Measurements from ENCODE around the gene COQ8A. TPM values are rescaled to one million over a fixed set of nuclear protein-coding genes. Genes with fewer than 3 reads are reported as not detected.

The COQ8A gene
- total and polyA plus RNA-seq, 2 experiments from 2014 or later, result 22.9 to 26.4 TPM

DNA sequence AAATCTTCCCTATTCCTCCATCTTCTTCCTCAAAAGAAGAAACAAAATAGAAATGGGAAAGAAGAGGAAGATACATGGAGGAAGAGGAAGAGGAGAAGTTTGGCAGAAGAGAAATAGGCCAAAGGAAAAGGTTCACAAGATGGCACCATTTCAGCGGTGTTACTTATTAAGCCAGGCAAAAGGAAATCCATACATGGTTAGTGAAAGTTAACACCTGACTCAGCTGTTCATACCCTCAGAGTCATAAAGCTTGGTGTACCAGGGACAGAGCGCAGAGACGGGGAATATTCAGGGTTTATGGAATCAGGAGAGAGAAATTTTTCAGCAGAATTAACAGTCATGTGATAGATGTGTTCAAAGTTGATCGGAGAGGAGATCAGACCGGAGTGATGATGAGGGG is 70.6 kb downstream of the COQ8A start:
- H3K4me3 ChIP-seq, result no peak overlapping the region
- H3K9me2 ChIP-seq (replicated peaks; ENCODE audit: insufficient read depth), result no peaks in the 10 kb centered on the region
- no peaks in the 10 kb centered on the region for H3K27me3 ChIP-seq
- peaks cover 2% of the 10 kb centered on the region for H3K36me3 ChIP-seq (replicated peaks; ENCODE audit: insufficient read depth, low read depth)
- no peaks in the 10 kb centered on the region for H4K20me1 ChIP-seq (ENCODE audit: insufficient read depth, poor library complexity, severe bottlenecking)
- WGBS (ENCODE audit: low lambda C conversion rate, missing lambda C conversion rate), result 95% methylated on average over 5 of the region's 5 CpGs
- no peak overlapping the region for H3K4me2 ChIP-seq
- no peak for DNase-seq (ENCODE audit: low spot score)
- no peaks in the 10 kb centered on the region for H3K9me3 ChIP-seq (ENCODE audit: low read depth)
- H3K4me1 ChIP-seq (ENCODE audit: insufficient read depth), result no peaks in the 10 kb centered on the region
- no peaks in the 10 kb centered on the region for H3K79me2 ChIP-seq
- TF ChIP-seq, protein P1, sequence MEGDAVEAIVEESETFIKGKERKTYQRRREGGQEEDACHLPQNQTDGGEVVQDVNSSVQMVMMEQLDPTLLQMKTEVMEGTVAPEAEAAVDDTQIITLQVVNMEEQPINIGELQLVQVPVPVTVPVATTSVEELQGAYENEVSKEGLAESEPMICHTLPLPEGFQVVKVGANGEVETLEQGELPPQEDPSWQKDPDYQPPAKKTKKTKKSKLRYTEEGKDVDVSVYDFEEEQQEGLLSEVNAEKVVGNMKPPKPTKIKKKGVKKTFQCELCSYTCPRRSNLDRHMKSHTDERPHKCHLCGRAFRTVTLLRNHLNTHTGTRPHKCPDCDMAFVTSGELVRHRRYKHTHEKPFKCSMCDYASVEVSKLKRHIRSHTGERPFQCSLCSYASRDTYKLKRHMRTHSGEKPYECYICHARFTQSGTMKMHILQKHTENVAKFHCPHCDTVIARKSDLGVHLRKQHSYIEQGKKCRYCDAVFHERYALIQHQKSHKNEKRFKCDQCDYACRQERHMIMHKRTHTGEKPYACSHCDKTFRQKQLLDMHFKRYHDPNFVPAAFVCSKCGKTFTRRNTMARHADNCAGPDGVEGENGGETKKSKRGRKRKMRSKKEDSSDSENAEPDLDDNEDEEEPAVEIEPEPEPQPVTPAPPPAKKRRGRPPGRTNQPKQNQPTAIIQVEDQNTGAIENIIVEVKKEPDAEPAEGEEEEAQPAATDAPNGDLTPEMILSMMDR (IDR thresholded peaks at IDR 0.05; ENCODE audit: poor library complexity), result no peak
- TF ChIP-seq EZH2phosphoT487 (IDR thresholded peaks at IDR 0.05; ENCODE audit: low read depth, severe bottlenecking, unreplicated experiment), result no peak
- TF ChIP-seq EZH2 (IDR thresholded peaks at IDR 0.05; ENCODE audit: borderline replicate concordance), result no peak
- H2AFZ ChIP-seq, result no peak overlapping the region
- no peak overlapping the region for H3K27ac ChIP-seq

DNA sequence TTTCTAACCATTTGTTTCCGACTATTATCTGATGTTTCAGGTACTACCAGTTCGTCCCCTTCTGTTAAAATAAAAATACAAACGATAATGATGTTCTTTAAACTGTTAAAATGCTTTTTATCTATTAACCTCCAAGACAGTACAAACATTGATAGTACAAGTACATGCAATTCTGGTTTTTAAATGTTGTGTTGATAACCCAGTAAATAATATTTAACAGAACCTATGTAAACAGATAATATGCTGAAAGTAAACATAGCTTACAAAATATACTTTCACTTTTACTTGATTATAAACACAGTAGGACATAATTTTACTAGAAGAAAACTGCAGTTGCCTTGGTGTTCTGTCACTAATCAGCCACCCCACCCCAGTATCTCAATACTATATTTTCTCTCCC is 76.9 kb downstream of the COQ8A start:
- H3K9me2 ChIP-seq (replicated peaks; ENCODE audit: insufficient read depth), result no peaks in the 10 kb centered on the region
- no peaks in the 10 kb centered on the region for H4K20me1 ChIP-seq (ENCODE audit: insufficient read depth, poor library complexity, severe bottlenecking)
- H3K27me3 ChIP-seq, result no peaks in the 10 kb centered on the region
- no peak overlapping the region for H3K27ac ChIP-seq
- H3K4me1 ChIP-seq (ENCODE audit: insufficient read depth), result no peaks in the 10 kb centered on the region
- H2AFZ ChIP-seq, result no peak overlapping the region
- H3K36me3 ChIP-seq (replicated peaks; ENCODE audit: insufficient read depth, low read depth), result no peaks in the 10 kb centered on the region
- TF ChIP-seq EZH2phosphoT487 (IDR thresholded peaks at IDR 0.05; ENCODE audit: low read depth, severe bottlenecking, unreplicated experiment) (no peak), EZH2 (IDR thresholded peaks at IDR 0.05; ENCODE audit: borderline replicate concordance) (no peak)
- TF ChIP-seq, protein P1 (IDR thresholded peaks at IDR 0.05; ENCODE audit: poor library complexity), result no peak
- 72% methylated on average over 3 of the region's 3 CpGs for WGBS (ENCODE audit: low lambda C conversion rate, missing lambda C conversion rate)
- H3K4me2 ChIP-seq, result no peak overlapping the region
- no peaks in the 10 kb centered on the region for H3K79me2 ChIP-seq
- H3K9me3 ChIP-seq (ENCODE audit: low read depth), result no peaks in the 10 kb centered on the region
- no peak for DNase-seq (ENCODE audit: low spot score)
- no peak overlapping the region for H3K4me3 ChIP-seq

DNA sequence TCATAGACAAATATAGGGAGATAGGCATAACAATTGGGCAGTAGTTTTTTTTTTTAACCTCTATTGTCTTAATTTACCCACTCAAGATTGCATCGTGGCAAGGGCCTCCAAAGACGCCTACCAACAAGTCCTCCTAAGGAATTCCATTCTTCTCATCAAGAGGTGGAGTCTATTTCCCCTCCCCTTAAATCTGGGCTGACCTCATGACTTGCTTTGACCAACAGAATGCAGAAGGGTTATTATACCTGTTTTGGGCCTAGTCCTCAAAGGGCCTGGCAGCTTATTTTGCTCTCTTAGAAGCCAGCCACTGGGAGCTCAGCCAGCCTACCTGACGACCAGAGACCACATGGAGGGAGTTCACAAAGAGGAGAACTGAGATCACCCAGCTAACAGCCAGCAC is 92.3 kb downstream of the COQ8A start:
- Histone ChIP-seq H3K36me3 (replicated peaks; ENCODE audit: insufficient read depth, low read depth) (no peaks in the 10 kb centered on the region), H3K9me2 (replicated peaks; ENCODE audit: insufficient read depth) (no peaks in the 10 kb centered on the region), H3K27ac (no peak overlapping the region), H4K20me1 (ENCODE audit: insufficient read depth, poor library complexity, severe bottlenecking) (no peaks in the 10 kb centered on the region), H3K27me3 (no peaks in the 10 kb centered on the region), H3K9me3 (ENCODE audit: low read depth) (no peaks in the 10 kb centered on the region), H3K4me3 (no peak overlapping the region), H3K4me1 (ENCODE audit: insufficient read depth) (no peaks in the 10 kb centered on the region), H3K79me2 (no peaks in the 10 kb centered on the region), H2AFZ (no peak overlapping the region), H3K4me2 (no peak overlapping the region)
- no peak for TF ChIP-seq EZH2phosphoT487 (IDR thresholded peaks at IDR 0.05; ENCODE audit: low read depth, severe bottlenecking, unreplicated experiment)
- TF ChIP-seq, protein P1 (IDR thresholded peaks at IDR 0.05; ENCODE audit: poor library complexity), result no peak
- no peak for TF ChIP-seq EZH2 (IDR thresholded peaks at IDR 0.05; ENCODE audit: borderline replicate concordance)
- no peak for DNase-seq (ENCODE audit: low spot score)
- 74% methylated on average over 3 of the region's 3 CpGs for WGBS (ENCODE audit: low lambda C conversion rate, missing lambda C conversion rate)

DNA sequence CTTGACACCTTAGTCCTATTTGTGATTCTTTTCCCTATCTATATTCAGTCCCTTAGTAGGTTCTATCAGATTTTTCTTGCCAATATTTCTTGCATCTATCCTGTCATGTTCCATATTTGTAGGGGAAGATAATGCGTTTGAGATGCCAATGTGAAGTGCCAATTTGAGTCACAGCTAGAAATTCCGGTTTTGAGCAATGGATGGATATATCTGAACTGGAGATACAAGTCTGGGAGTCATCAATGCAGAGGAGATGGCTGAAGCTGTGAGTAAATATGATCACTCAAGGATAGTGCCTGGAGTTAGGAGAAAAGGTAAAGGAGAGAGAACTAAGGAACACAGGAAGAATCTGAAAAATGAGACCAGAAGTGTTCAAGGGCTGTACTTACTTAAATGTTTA is 93.8 kb downstream of the COQ8A start:
- H3K9me2 ChIP-seq (replicated peaks; ENCODE audit: insufficient read depth), result no peaks in the 10 kb centered on the region
- WGBS (ENCODE audit: low lambda C conversion rate, missing lambda C conversion rate), result 66% methylated on average over 2 of the region's 2 CpGs
- no peak overlapping the region for H3K4me2 ChIP-seq
- H3K27ac ChIP-seq, result no peak overlapping the region
- no peaks in the 10 kb centered on the region for H3K9me3 ChIP-seq (ENCODE audit: low read depth)
- H3K27me3 ChIP-seq, result no peaks in the 10 kb centered on the region
- no peaks in the 10 kb centered on the region for H3K79me2 ChIP-seq
- no peaks in the 10 kb centered on the region for H4K20me1 ChIP-seq (ENCODE audit: insufficient read depth, poor library complexity, severe bottlenecking)
- no peak for DNase-seq (ENCODE audit: low spot score)
- no peaks in the 10 kb centered on the region for H3K36me3 ChIP-seq (replicated peaks; ENCODE audit: insufficient read depth, low read depth)
- TF ChIP-seq, protein P1 (IDR thresholded peaks at IDR 0.05; ENCODE audit: poor library complexity), result no peak
- TF ChIP-seq EZH2 (IDR thresholded peaks at IDR 0.05; ENCODE audit: borderline replicate concordance) (no peak), EZH2phosphoT487 (IDR thresholded peaks at IDR 0.05; ENCODE audit: low read depth, severe bottlenecking, unreplicated experiment) (no peak)
- no peaks in the 10 kb centered on the region for H3K4me1 ChIP-seq (ENCODE audit: insufficient read depth)
- H3K4me3 ChIP-seq, result no peak overlapping the region
- H2AFZ ChIP-seq, result no peak overlapping the region

Data from hepatocyte (in vitro differentiated cells).